ENCODE data around the gene AIMP1. TPM values are rescaled to one million over a fixed set of nuclear protein-coding genes. Genes with fewer than 3 reads are reported as not detected.

The AIMP1 gene
- total RNA-seq, 3 donors from 2014 or later, result 25.3 to 34.4 (median 28.2) TPM

DNA sequence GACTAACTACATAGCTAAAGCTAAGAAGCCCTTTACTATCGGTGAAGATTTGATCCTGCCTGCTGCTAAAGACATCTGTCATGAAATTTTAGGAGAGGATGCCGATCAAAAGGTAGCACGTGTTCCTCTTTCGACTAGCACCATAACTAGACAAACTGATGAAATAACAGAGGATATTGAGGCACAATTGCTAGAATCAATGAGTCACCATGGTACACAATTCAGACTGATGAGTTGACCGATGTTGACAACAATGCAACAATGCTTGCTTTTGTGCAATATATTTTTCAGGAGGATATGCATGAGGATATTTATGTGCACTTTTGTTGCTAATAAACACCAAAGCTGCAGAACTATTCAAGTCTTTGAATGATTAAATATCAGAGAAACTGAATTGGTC, 24.7 kb upstream of the AIMP1 start:
- no peak overlapping the region for H3K27ac ChIP-seq
- H3K4me1 ChIP-seq, result no peaks in the 10 kb centered on the region
- no peaks in the 10 kb centered on the region for H3K27me3 ChIP-seq
- H3K9me3 ChIP-seq, result no peaks in the 10 kb centered on the region
- intact Hi-C loops (cut with DNase I; ENCODE audit: low total_unique reads), result no loop called here
- no peaks in the 10 kb centered on the region for H3K36me3 ChIP-seq
- TF ChIP-seq POLR2A (IDR thresholded peaks at IDR 0.05), result no peak
- TF ChIP-seq POLR2AphosphoS5 (IDR thresholded peaks at IDR 0.05), result no peak
- TF ChIP-seq, protein P1, sequence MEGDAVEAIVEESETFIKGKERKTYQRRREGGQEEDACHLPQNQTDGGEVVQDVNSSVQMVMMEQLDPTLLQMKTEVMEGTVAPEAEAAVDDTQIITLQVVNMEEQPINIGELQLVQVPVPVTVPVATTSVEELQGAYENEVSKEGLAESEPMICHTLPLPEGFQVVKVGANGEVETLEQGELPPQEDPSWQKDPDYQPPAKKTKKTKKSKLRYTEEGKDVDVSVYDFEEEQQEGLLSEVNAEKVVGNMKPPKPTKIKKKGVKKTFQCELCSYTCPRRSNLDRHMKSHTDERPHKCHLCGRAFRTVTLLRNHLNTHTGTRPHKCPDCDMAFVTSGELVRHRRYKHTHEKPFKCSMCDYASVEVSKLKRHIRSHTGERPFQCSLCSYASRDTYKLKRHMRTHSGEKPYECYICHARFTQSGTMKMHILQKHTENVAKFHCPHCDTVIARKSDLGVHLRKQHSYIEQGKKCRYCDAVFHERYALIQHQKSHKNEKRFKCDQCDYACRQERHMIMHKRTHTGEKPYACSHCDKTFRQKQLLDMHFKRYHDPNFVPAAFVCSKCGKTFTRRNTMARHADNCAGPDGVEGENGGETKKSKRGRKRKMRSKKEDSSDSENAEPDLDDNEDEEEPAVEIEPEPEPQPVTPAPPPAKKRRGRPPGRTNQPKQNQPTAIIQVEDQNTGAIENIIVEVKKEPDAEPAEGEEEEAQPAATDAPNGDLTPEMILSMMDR (IDR thresholded peaks at IDR 0.05), result no peak
- no peak for DNase-seq (ENCODE audit: low spot score in 2 of 2)
- H3K4me3 ChIP-seq, result no peak overlapping the region

DNA sequence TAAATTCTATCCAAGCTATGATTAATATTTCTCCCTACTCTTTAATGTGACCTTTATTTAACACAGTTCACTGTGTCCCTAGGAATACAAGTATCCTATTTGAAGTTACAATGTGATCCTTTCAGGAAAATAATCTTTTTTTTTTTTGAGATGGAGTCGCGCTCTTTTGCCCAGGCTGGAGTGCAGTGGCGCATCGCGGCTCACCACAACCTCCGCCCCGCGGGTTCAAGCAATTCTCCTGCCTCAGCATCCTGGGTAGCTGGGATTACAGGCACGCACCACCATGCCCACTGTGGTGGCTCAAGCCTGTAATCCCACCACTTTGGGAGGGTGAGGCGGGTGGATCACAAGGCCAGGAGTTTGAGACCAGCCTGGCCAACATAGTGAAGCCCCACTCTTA, 22.3 kb upstream of the AIMP1 start:
- intact Hi-C loops (cut with DNase I; ENCODE audit: low total_unique reads), result no loop called here
- Histone ChIP-seq H3K36me3 (no peaks in the 10 kb centered on the region), H3K27ac (no peak overlapping the region), H3K4me3 (no peak overlapping the region), H3K4me1 (no peaks in the 10 kb centered on the region), H3K27me3 (no peaks in the 10 kb centered on the region), H3K9me3 (no peaks in the 10 kb centered on the region)
- DNase-seq (ENCODE audit: low spot score in 2 of 2), result no peak
- TF ChIP-seq POLR2AphosphoS5 (IDR thresholded peaks at IDR 0.05) (no peak), POLR2A (IDR thresholded peaks at IDR 0.05) (no peak)
- TF ChIP-seq, protein P1 (IDR thresholded peaks at IDR 0.05), result no peak

DNA sequence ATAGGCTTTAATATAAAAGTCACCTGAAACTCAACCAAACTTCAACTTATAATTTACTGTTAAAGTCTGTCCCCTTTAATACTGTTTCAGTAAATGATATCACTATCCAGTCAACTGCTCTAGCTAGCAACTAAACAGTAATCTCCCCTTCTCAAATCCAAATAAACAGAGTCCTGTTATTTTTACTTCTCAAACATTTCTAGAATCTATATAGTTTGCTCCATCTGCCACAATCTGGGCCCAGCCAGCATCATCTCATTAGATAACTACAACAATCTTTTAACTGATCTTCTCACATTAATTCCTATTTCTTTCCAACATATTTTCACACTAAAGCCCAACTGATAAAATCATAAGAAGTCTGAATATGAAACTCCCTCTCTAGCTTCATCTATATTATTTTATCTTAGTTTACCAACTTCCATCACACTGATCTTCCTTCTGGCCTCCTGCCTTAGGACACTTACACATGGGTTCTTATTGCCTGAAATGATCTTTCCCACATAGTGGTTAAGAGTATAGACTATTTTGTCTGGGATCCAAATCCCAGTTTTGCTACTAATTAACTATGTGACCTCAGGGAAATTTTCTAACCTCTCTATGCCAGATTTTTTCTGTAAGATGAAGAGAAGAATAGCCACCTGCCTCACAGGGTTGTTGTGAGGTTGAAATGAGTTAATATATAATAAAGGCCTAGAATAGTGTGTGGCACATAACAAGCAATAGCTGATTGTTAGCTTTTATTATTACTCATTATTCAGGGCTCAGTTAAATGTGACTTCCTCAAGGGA, 18.9 kb upstream of the AIMP1 start:
- no peak for TF ChIP-seq POLR2A (IDR thresholded peaks at IDR 0.05)
- no peak for TF ChIP-seq POLR2AphosphoS5 (IDR thresholded peaks at IDR 0.05)
- TF ChIP-seq, protein P1 (IDR thresholded peaks at IDR 0.05), result no peak
- no peak overlapping the region for H3K4me3 ChIP-seq
- H3K27me3 ChIP-seq, result no peaks in the 10 kb centered on the region
- H3K36me3 ChIP-seq, result no peaks in the 10 kb centered on the region
- no peak for DNase-seq (ENCODE audit: low spot score in 2 of 2)
- H3K4me1 ChIP-seq, result no peaks in the 10 kb centered on the region
- H3K27ac ChIP-seq, result no peak overlapping the region
- H3K9me3 ChIP-seq, result no peaks in the 10 kb centered on the region
- intact Hi-C loops (cut with DNase I; ENCODE audit: low total_unique reads), result loop anchor here (5.0 kb wide), 1 partner anchor 260 kb away; no protein-coding TSS in a partner anchor

DNA sequence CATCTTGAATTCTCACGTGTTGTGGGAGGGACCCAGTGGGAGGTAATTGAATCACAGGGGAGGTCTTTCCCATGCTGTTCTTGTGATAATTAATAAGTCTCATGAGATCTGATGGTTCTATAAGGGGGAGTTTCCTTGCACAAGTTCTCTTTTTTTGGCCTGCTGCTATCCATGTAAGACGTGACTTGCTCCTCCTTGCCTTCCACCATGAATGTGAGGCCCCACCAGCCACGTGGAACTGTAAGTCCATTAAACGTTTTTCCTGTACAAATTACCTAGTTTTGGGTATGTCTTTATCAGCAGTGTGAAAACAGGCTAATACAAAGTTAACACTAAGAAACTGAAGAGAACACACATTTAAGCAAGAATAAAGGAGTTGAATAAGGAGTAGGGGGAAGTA, 16.4 kb upstream of the AIMP1 start:
- Histone ChIP-seq H3K9me3 (no peaks in the 10 kb centered on the region), H3K27ac (no peak overlapping the region), H3K4me1 (no peaks in the 10 kb centered on the region), H3K4me3 (no peak overlapping the region), H3K27me3 (no peaks in the 10 kb centered on the region), H3K36me3 (no peaks in the 10 kb centered on the region)
- intact Hi-C loops (cut with DNase I; ENCODE audit: low total_unique reads), result loop anchor here (5.0 kb wide), 1 partner anchor 257 kb away; no protein-coding TSS in a partner anchor
- TF ChIP-seq POLR2A (IDR thresholded peaks at IDR 0.05), result no peak
- TF ChIP-seq, protein P1 (IDR thresholded peaks at IDR 0.05), result no peak
- TF ChIP-seq POLR2AphosphoS5 (IDR thresholded peaks at IDR 0.05), result no peak
- DNase-seq (ENCODE audit: low spot score in 2 of 2), result no peak

DNA sequence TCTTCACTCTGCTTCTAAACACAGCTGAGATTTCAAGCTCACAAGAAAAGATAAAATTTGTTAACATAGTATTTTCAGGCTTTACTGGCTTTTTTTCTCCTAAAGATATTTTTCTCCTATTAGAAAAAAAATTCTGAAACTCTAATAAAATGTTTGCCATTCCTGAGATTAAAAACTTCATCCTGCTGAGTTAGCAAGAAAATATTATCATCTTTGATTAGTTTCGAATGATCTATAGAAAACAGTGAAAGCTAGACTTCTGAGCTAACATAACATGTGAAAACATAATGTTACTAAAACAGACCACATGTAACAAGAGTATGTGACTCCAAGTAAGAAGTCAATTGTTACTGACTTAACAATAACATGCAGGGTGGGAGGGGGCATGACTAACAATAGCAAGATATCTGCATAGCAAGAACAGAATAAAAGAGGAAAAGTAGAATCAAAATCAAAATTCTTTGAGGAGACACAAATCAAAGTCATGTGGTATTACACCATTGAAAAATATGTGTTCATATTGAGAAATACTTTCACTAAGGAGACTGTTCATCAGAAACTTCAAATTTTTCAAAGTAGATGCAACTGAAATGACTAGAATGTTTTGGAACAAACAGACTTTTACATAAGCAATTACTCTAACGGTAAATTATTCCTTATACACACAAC, 14.8 kb upstream of the AIMP1 start:
- Histone ChIP-seq H3K4me3 (no peak overlapping the region), H3K36me3 (no peaks in the 10 kb centered on the region), H3K27ac (no peak overlapping the region), H3K9me3 (no peaks in the 10 kb centered on the region), H3K27me3 (no peaks in the 10 kb centered on the region), H3K4me1 (no peaks in the 10 kb centered on the region)
- DNase-seq (ENCODE audit: low spot score in 2 of 2), result no peak
- intact Hi-C loops (cut with DNase I; ENCODE audit: low total_unique reads), result no loop called here
- TF ChIP-seq POLR2AphosphoS5 (IDR thresholded peaks at IDR 0.05) (no peak), POLR2A (IDR thresholded peaks at IDR 0.05) (no peak)
- TF ChIP-seq, protein P1 (IDR thresholded peaks at IDR 0.05), result no peak
